ENCODE data around the gene SEMA6C. TPM values are rescaled to one million over a fixed set of nuclear protein-coding genes. Genes with fewer than 3 reads are reported as not detected.

Gene SEMA6C
- total RNA-seq, 4 donors from 2014 or later, result 2.5 to 24.6 (median 16.6) TPM

GRCh38 chr1:151137789-151138188 is 8.6 kb downstream of the SEMA6C start:
- H3K27ac ChIP-seq, result no peak overlapping the region
- no peak for TF ChIP-seq POLR2A (IDR thresholded peaks at IDR 0.05)
- peaks cover 0 to 13% (median 0%) of the 10 kb centered on the region in 3 donors for H3K36me3 ChIP-seq
- no peaks in the 10 kb centered on the region for H3K9me3 ChIP-seq
- DNase-seq, result no peak
- H3K4me1 ChIP-seq, result no peaks in the 10 kb centered on the region
- no peaks in the 10 kb centered on the region for H3K27me3 ChIP-seq
- no peak overlapping the region for H3K4me3 ChIP-seq

DNA sequence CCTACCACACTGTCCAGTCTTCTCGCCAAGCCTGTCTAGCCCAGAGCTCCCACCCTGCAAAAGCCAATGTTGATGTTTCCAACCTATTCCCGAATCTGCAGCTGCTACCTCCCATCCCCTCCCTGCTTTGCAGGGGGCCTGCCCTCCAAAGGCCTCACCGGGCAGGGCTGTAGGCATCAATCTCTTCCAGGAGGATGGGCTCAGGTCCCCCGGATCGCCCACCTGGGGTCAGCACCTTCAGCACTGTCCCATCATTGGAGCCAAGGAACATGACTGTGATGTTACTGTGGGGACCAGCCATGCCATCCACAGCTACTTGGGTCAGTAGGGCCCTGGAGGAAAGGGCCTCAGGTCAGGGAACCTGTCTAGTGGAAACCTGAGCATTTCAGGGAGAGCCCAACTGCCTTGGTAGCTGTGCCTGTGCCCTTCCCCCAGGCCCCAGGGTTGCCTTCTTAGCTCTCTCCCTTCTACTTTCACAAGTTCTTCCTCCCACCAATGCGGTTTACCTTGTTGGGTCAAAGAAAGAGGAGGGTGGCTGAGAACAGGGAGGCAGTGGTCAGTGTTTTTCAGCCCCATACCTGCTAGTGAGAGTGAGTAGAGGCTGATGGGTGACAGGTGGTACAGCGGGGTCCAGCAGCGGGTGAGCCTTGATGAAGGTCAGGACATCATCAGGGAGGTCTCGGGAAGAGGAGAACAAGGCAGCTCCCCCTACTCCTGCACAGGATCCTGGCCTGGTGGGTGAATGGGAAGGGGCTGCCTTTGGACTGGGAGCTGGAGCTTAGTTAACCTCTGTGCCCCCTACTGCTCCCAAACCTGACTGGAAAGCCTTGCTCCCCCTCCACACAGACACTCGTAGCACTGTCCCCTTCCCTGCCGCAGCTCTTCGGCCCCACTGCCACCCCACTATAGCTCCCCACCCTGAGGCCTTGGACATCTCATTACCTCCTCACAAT is 10.7 kb downstream of the SEMA6C start:
- H3K4me1 ChIP-seq, result peaks cover 0 to 8% (median 3%) of the 10 kb centered on the region in 4 donors
- TF ChIP-seq, protein P1, sequence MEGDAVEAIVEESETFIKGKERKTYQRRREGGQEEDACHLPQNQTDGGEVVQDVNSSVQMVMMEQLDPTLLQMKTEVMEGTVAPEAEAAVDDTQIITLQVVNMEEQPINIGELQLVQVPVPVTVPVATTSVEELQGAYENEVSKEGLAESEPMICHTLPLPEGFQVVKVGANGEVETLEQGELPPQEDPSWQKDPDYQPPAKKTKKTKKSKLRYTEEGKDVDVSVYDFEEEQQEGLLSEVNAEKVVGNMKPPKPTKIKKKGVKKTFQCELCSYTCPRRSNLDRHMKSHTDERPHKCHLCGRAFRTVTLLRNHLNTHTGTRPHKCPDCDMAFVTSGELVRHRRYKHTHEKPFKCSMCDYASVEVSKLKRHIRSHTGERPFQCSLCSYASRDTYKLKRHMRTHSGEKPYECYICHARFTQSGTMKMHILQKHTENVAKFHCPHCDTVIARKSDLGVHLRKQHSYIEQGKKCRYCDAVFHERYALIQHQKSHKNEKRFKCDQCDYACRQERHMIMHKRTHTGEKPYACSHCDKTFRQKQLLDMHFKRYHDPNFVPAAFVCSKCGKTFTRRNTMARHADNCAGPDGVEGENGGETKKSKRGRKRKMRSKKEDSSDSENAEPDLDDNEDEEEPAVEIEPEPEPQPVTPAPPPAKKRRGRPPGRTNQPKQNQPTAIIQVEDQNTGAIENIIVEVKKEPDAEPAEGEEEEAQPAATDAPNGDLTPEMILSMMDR (IDR thresholded peaks at IDR 0.05), result no peak
- no peak for TF ChIP-seq POLR2A (IDR thresholded peaks at IDR 0.05)
- peaks cover 0 to 13% (median 0%) of the 10 kb centered on the region in 3 donors for H3K36me3 ChIP-seq
- H3K27me3 ChIP-seq, result no peaks in the 10 kb centered on the region
- no peak overlapping the region for H3K27ac ChIP-seq
- H3K4me3 ChIP-seq, result no peak overlapping the region
- DNase-seq, result no peak
- no peaks in the 10 kb centered on the region for H3K9me3 ChIP-seq

GRCh38 chr1:151134991-151135390 is 11.4 kb downstream of the SEMA6C start:
- Histone ChIP-seq H3K36me3 (peaks cover 0 to 13% (median 0%) of the 10 kb centered on the region in 3 donors), H3K9me3 (no peaks in the 10 kb centered on the region)

GRCh38 chr1:151134396-151134795 is 12.0 kb downstream of the SEMA6C start:
- Histone ChIP-seq H3K4me1 (peaks cover 0 to 8% (median 3%) of the 10 kb centered on the region in 4 donors), H3K36me3 (peaks cover 0 to 13% (median 0%) of the 10 kb centered on the region in 3 donors), H3K27ac (no peak overlapping the region), H3K9me3 (no peaks in the 10 kb centered on the region), H3K27me3 (no peaks in the 10 kb centered on the region), H3K4me3 (no peak overlapping the region)
- DNase-seq, result no peak
- no peak for TF ChIP-seq POLR2A (IDR thresholded peaks at IDR 0.05)
- TF ChIP-seq, protein P1 (IDR thresholded peaks at IDR 0.05), result no peak

More at GRCh38 chr1:151134991-151135390, 11.4 kb downstream of the SEMA6C start:
- TF ChIP-seq, protein P1 (IDR thresholded peaks at IDR 0.05), result no peak
- TF ChIP-seq POLR2A (IDR thresholded peaks at IDR 0.05), result no peak
- H3K27me3 ChIP-seq, result no peaks in the 10 kb centered on the region
- H3K4me1 ChIP-seq, result peaks cover 0 to 8% (median 3%) of the 10 kb centered on the region in 4 donors
- DNase-seq, result no peak
- no peak overlapping the region for H3K27ac ChIP-seq
- no peak overlapping the region for H3K4me3 ChIP-seq

DNA sequence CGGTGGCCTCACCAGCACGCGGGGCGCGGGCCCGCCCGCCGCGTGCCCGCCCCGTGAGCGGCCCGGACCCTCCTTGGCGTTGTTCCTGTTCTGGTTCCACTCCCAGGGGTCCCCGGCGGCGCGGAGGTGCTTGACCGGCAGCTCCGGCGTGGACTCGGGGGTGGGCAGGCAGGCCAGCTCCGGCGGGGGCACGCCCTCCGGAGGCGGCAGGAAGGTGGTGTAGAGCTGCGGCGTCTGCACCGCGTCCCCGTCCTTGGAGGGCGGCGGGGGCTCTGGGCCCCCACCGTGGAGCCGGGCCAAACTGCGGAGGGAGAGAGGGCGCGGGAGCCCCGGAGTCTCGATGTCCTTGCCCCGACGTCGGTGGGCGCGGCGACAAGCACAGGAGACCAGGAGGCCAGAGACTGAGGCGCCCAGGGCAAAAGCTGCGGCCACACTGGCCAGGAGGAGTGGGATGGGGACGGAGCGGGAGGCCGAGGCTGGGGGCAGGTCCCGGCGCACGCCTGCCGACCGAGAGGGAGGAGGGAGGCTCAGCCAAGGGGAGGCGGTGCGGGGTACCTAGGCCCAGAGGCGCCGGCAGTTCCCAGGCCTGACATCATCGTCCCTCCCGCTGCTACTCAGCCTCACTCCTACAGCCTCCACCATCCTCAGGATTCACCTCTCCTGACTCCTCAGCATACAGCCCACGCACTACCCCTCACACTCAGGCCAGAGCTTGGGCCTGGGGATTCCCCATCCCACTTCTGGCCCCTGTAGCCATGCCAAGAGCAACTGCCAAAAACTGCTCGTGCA is 13.2 kb downstream of the SEMA6C start:
- Histone ChIP-seq H3K27ac (peak overlapping the region in 1 of 4 donors; percentile 10), H3K4me3 (no peak overlapping the region), H3K4me1 (peaks cover 0 to 8% (median 3%) of the 10 kb centered on the region in 4 donors), H3K9me3 (no peaks in the 10 kb centered on the region), H3K27me3 (no peaks in the 10 kb centered on the region), H3K36me3 (peaks cover 0 to 13% (median 0%) of the 10 kb centered on the region in 3 donors)
- no peak for TF ChIP-seq POLR2A (IDR thresholded peaks at IDR 0.05)
- TF ChIP-seq, protein P1 (IDR thresholded peaks at IDR 0.05), result no peak
- DNase-seq, result no peak
